HG02588 (cell line): ENCODE results near the gene FGD4.
A peak's percentile ranks its signal among the peaks of the same experiment; 100 is the strongest.

Experiments used
- ATAC-seq: cut with Tn5 transposase; IDR thresholded peaks from one replicate; pipeline ENCODE4 v1.9.1; 2021; ENCODE audit warnings: mild to moderate bottlenecking, moderate library complexity; ENCODE audit not compliant: unreplicated experiment

FGD4 gene

DNA sequence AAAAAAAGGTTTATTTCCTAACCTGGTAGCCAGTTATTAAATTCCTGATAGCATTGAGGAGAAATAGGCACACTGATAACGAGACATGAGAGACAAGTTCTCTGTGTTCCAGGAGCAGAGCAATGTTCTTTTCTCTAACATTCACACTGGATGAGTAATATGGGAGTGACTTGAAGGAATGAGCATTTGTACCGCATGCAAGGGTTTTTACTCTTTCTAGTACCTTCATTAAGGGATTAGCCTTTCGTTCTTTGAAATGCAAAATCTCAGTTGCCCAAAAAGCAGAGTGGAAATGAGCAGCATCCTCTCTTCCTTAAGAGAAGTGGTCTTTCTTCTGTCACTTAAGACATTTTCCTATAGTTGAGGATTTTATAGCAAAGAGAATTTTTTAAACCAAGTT, 54.7 kb downstream of the FGD4 start:
- no peak for ATAC-seq

DNA sequence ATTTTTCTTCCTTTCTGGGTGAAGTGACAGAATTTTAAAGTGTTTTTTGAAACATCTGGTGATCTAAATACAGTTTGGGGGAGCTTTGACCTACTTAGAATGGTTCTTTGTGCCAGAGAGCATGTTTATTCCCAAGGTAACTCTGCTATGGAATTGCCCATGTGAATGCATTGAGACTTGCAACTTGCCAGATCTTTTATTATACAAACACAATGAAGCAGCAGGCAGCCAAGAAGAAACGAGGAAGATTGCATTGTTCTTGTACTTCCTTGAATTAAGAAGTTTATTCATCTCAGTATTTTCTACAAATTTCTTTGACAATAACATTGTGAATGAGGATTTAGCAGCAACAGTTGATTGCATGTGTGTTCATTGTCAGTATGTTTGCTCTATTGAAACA, 55.5 kb downstream of the FGD4 start:
- no peak for ATAC-seq

DNA sequence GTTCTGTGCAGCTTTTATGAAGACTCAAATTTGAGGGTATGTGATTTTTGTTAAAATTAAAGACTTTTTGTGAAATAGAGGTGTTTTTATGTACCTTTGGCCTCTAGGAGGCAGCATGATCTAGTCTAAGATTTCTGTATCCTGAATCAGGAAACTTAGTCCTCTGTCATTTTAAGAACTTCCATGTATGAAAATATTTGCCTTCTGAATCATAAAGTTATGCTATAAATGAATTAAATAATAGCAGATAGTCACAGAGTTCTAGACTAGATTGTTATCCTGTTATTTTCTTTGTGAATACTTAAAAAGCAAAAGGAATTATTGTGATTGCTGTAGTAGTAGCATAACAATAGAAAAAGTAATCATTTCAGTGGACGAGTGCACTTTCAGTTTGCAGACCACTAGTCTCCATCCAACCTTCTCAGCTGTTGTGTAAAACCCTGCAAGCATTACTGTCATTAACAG, 56.3 kb downstream of the FGD4 start:
- ATAC-seq, result no peak

DNA sequence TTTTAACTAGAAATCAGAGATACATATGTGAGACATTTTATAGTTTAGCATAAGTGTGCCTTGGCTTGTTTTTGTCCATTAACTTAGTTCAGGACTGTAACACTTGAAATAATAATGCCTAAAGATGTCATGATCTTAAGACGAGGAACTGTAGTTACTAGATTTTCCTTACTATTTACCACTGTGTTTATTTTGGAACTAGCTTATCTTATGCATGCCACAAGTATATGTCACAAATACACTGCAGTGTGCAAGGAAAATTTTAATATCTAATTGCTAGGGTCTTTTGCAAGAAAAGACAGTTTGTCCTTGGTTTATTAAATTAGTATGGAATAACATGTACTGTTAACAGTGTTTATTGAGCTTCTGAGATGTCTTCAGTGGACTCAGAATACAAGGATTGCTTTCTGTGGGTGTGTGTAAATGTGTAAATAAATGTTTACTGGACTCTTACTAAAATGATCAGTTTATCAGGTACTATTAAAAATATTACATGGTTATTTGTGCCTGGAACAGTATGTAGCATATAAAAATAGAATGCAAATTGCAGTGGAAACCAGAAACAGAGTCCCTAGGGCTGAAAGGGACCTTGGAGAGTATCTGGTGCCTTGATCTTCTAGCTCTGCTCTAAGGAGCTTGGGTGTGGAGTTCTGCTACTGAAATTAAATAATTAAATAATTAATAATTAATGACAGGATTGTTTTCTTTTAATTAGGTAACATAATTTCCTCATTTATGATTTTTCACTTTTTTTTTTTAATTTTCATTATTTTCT, 58.1 kb downstream of the FGD4 start:
- ATAC-seq, result no peak

- ATAC-seq, result no peak
Observed at GRCh38 chr12:32460638-32461037, 61.3 kb downstream of the FGD4 start.

GRCh38 chr12:32462908-32463307, 63.5 kb downstream of the FGD4 start:
- no peak for ATAC-seq

GRCh38 chr12:32466187-32466586, 66.8 kb downstream of the FGD4 start:
- no peak for ATAC-seq

- no peak for ATAC-seq
Observed at GRCh38 chr12:32466986-32467711, 67.8 kb downstream of the FGD4 start.

- no peak for ATAC-seq
Observed at GRCh38 chr12:32467959-32468863, 68.9 kb downstream of the FGD4 start.

DNA sequence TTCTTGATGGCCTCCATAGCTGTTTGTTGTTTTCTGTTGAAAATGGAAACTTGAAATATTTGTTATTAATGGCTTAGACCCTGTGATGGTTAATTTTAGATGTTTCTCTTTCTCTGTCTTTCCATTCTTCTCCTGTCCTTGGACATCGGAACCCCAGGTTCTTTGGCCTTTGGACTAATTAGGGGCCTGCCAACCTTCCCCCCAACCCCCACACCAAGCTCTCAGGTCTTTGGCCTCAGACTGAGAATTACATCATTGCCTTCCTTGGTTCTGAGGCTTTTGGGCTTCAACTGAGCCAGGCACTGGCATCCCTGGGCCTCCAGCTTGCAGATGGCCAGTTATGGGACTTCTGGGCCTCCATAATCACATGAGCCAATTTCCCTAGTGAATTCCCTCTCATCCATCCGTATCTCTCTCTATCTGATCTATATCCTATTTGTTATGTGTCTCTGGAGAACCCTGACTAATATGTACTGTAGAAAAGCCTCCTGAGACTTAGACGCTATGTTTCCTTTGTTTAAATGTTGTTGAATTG, 71.6 kb downstream of the FGD4 start:
- no peak for ATAC-seq

DNA sequence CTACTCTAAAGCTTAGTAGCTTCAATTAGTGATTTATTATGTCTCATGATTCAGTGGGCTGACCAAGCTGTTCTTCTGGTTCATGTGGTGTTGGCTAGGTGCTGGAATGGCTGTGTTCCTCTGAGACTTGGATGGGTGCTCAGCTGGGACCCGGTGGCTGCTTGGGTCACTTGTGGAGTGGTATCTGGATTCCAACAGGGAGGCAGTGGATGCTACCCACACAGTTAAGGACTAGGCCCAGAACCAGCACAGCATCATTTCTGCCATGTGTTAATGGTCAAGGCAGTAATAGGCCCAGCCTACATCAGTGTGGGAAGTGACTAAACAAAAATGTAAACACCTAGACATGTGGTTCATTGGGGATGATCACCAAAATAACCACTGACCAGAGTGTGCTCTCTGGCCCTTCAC, 72.2 kb downstream of the FGD4 start:
- no peak for ATAC-seq

DNA sequence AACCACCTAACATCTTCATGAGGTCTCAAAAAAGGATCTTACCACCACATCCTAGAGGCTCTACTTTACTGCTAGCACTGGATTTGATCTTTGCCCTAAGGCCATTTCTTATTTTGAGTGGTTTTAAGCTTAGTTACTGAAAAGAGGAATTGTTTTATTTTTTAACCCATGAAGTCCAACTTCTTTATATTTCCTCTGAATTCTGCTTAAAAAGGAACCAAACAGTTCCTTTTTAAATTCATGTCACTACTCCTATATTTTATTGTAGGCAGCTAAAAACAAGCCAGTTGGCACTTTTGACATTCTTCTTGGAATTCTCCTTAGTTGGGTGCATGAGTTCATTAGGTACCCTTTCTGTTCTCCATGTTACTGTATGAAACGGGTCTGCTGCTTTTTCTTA, 76.4 kb downstream of the FGD4 start:
- ATAC-seq, result no peak

DNA sequence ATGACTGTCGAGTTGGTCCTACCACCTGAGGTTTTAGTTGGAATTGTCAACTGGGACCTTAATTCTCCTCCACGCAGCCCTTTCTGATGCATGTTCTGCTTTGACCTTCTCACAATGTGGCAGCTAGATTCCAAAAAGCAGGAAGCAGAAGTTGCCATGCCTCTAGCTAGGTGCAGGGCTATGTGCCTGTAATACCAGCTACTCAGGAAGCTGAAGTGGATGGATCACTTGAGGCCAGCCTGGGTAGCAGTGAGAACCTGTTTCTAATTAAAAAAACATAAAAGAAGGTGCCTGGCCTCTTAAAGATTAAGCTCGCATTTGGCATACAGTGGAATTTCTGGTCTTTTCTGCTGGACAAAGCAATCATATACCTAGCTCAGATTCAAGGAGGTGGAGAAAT, 77.1 kb downstream of the FGD4 start:
- no peak for ATAC-seq

- ATAC-seq, result no peak
Observed at GRCh38 chr12:32477714-32478113, 78.4 kb downstream of the FGD4 start.

DNA sequence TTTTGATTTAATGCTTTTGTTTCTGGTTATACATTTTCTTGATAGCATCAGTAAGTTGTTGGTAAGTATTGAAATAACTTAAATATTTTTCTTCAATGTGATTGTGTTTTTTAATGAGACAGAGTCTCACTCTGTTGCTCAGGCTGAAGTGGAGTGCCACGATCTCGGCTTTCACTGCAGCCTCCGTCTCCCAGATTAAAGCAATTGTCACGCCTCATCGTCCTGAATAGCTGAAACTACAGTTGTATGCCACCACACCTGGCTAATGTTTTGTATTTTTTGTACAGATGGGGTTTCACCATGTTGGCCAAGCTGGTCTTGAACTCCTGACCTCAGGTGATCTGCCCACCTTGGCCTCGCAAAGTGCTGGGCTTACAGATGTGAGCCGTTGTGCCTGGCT, 78.8 kb downstream of the FGD4 start:
- no peak for ATAC-seq

GRCh38 chr12:32478858-32479725, 79.7 kb downstream of the FGD4 start:
- ATAC-seq, result no peak

DNA sequence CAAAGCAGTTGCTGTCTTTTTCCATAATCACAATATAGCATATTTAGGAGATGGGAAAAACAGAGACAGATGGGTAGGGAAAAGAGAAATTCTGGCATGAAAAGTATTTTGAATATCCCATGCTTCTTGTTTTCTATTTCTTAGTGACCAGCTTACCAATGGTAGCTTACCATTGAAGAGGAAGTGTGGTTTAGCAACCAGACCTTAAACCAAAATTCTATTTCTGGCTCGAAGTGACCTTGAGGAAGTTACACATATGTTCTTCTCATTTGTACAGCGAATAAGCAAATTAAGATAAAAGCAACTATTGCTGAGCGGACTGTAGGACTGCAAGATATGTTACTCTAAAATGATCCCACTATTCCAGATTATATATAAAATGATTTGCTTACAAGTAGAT, 82.9 kb downstream of the FGD4 start:
- ATAC-seq, result peak; percentile 90

- ATAC-seq, result no peak
Observed at GRCh38 chr12:32483499-32483898, 84.1 kb downstream of the FGD4 start.

DNA sequence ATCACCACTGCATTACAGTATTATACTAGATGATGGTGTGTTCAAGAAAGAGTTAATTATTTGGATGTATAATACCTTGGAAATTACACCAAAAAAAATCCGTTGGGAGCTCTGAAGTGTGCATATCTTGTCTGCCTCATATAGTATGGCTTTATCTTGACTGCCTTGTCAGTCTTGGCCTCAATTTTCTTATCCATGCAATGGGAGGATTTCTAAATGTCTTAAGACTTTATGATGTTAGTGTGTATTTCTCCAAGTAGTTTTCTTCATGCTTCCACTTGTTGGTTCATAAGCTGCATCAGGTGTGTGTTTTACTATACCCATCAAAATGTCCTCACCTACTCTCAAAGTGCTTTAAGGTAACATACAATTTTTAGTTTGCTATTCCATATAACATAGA, 84.6 kb downstream of the FGD4 start:
- no peak for ATAC-seq

DNA sequence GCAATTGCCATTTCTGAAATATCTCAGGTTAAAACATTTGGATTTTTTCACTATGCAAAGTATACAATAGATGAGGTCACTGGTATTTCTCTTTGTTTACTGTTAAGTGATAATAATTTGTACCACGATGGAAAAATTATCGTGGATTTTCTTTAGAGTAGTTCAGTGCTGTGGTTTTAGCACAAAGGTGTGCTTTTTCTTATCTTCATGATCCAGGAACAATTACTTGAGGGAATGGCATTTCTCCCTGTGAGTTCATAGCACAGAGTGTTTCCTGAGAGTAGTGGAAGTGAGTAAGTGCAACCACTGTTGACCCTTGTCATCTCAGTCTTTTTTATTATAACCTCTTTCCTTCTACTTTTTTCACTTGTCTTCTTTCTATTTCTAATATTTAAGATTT, 86.8 kb downstream of the FGD4 start:
- ATAC-seq, result no peak
